WTC11 (cell line): ENCODE measurements around the gene RAPH1. TPM values are rescaled to one million over a fixed set of nuclear protein-coding genes. Genes with fewer than 3 reads are reported as not detected.

Source experiments
- ATAC-seq: fragments of 200-7000 bp; cut with Tn5 transposase; 2 replicates; pipeline ENCODE4 v1.10.0; 2021; ENCODE audit warnings: mild to moderate bottlenecking, moderate library complexity
- CTCF ChIA-PET: fragments of 300-600 bp; sonication (Branson Sonifier 250); formaldehyde crosslinking; loops from one replicate; lab custom pipeline; 2021; ENCODE audit warnings: antibody characterized with exemption; lab: Charles Lee
- POLR2A ChIA-PET: fragments of 350-600 bp; sonication (Branson Sonifier 250); formaldehyde crosslinking; loops from one replicate; lab custom pipeline; 2021; ENCODE audit warnings: antibody characterized with exemption; lab: Charles Lee
- DNase-seq: peaks from one replicate; pipeline ENCODE4 v3.0.0; 2021; ENCODE audit warnings: low spot score
- H3K27ac Mint-ChIP-seq: 2 replicates; pipeline ENCODE4 v1.8.0; 2021; ENCODE audit warnings: mixed read lengths
- H3K27me3 Mint-ChIP-seq: 2 replicates; pipeline ENCODE4 v1.8.0; 2021; ENCODE audit warnings: low read depth, mild to moderate bottlenecking, moderate library complexity, mixed read lengths
- H3K36me3 Mint-ChIP-seq: 2 replicates; pipeline ENCODE4 v1.8.0; 2021; ENCODE audit warnings: mixed read lengths
- H3K4me1 Mint-ChIP-seq: 2 replicates; pipeline ENCODE4 v1.8.0; 2022; ENCODE audit warnings: mixed read lengths
- H3K4me3 Mint-ChIP-seq: 2 replicates; pipeline ENCODE4 v1.8.0; 2021; ENCODE audit warnings: mild to moderate bottlenecking, moderate library complexity, mixed read lengths
- H3K9me3 Mint-ChIP-seq: 2 replicates; pipeline ENCODE4 v1.8.0; 2021; ENCODE audit warnings: mixed read lengths
- ATF3 ChIP-seq: sonication (generic); formaldehyde crosslinking; conservative IDR thresholded peaks from 2 replicates; pipeline ENCODE4 v1.8.1; 2022; ENCODE audit warnings: mild to moderate bottlenecking, missing genetic modification reagents
- CBFB ChIP-seq: sonication (generic); formaldehyde crosslinking; IDR thresholded peaks from 2 replicates; pipeline ENCODE4 v1.8.1; 2022; ENCODE audit warnings: mild to moderate bottlenecking, low read depth, missing genetic modification reagents
- CREB1 ChIP-seq: sonication (generic); formaldehyde crosslinking; IDR thresholded peaks from 2 replicates; pipeline ENCODE4 v1.8.0; 2023; ENCODE audit warnings: mild to moderate bottlenecking, missing genetic modification reagents
- CTCF ChIP-seq: fragments of 200-600 bp; IDR thresholded peaks from 2 replicates; pipeline ENCODE4 v1.8.0; 2022; ENCODE audit warnings: antibody characterized with exemption
- E2F1 ChIP-seq: sonication (generic); formaldehyde crosslinking; IDR thresholded peaks from 2 replicates; pipeline ENCODE4 v1.8.0; 2022; ENCODE audit warnings: mild to moderate bottlenecking, missing genetic modification reagents
- ELF4 ChIP-seq: sonication (generic); formaldehyde crosslinking; IDR thresholded peaks from 2 replicates; pipeline ENCODE4 v1.8.1; 2022; ENCODE audit warnings: low read depth, mild to moderate bottlenecking, moderate library complexity, missing genetic modification reagents
- ETV6 ChIP-seq: sonication (generic); formaldehyde crosslinking; IDR thresholded peaks from 2 replicates; pipeline ENCODE4 v1.8.1; 2022; ENCODE audit warnings: mild to moderate bottlenecking, missing genetic modification reagents
- GABPB1 ChIP-seq: sonication (generic); formaldehyde crosslinking; IDR thresholded peaks from 2 replicates; pipeline ENCODE4 v1.8.1; 2023; ENCODE audit warnings: mild to moderate bottlenecking, missing genetic modification reagents
- GTF2I ChIP-seq: fragments of 250-450 bp; sonication (Bioruptor Pico); conservative IDR thresholded peaks from 2 replicates; pipeline ENCODE4 v1.4.0; 2021; ENCODE audit warnings: mild to moderate bottlenecking
- MLX ChIP-seq: sonication (generic); formaldehyde crosslinking; IDR thresholded peaks from 2 replicates; pipeline ENCODE4 v1.8.1; 2023; ENCODE audit warnings: mild to moderate bottlenecking, missing genetic modification reagents, moderate library complexity
- MXD4 ChIP-seq: fragments of 250-450 bp; sonication (Bioruptor Pico); IDR thresholded peaks from 2 replicates; pipeline ENCODE4 v1.8.0; 2021; ENCODE audit warnings: mild to moderate bottlenecking, moderate library complexity, borderline replicate concordance
- NFE2L1 ChIP-seq: sonication (generic); formaldehyde crosslinking; IDR thresholded peaks from 2 replicates; pipeline ENCODE4 v1.8.1; 2023; ENCODE audit warnings: missing genetic modification reagents
- NFYB ChIP-seq: sonication (generic); formaldehyde crosslinking; conservative IDR thresholded peaks from 2 replicates; pipeline ENCODE4 v1.8.0; 2022; ENCODE audit warnings: low read depth, missing genetic modification reagents
- NR2C2 ChIP-seq: sonication (generic); formaldehyde crosslinking; IDR thresholded peaks from 2 replicates; pipeline ENCODE4 v1.8.0; 2022; ENCODE audit warnings: mild to moderate bottlenecking, missing genetic modification reagents
- NR3C1 ChIP-seq: sonication (generic); formaldehyde crosslinking; conservative IDR thresholded peaks from 2 replicates; pipeline ENCODE4 v1.8.1; 2023; ENCODE audit warnings: low read depth, mild to moderate bottlenecking, missing genetic modification reagents
- SP1 ChIP-seq: sonication (generic); formaldehyde crosslinking; conservative IDR thresholded peaks from 2 replicates; pipeline ENCODE4 v1.8.1; 2022; ENCODE audit warnings: missing genetic modification reagents
- TCF7 ChIP-seq: sonication (generic); formaldehyde crosslinking; IDR thresholded peaks from 2 replicates; pipeline ENCODE4 v1.8.0; 2022; ENCODE audit warnings: mild to moderate bottlenecking, low read depth, missing genetic modification reagents, moderate library complexity
- ZNF416 ChIP-seq: fragments of 250-450 bp; sonication (Bioruptor Pico); IDR thresholded peaks from 2 replicates; pipeline ENCODE4 v1.9.0; 2021; ENCODE audit warnings: mild to moderate bottlenecking, inconsistent platforms
- ZNF423 ChIP-seq: fragments of 250-450 bp; sonication (Bioruptor Pico); IDR thresholded peaks from 2 replicates; pipeline ENCODE4 v2.1.2; 2022; ENCODE audit warnings: mild to moderate bottlenecking, moderate library complexity
- ZSCAN18 ChIP-seq: fragments of 250-450 bp; sonication (Bioruptor Pico); IDR thresholded peaks from 2 replicates; pipeline ENCODE4 v2.1.2; 2022; ENCODE audit warnings: mild to moderate bottlenecking, moderate library complexity
- total RNA-seq: library from RNA; stranded (reverse); gene quantifications from 3 replicates; pipeline ENCODE4 v1.2.3, GENCODE V29; 2021
- TF ChIP-seq, protein P1 (sequence below): sonication (generic); formaldehyde crosslinking; IDR thresholded peaks from 2 replicates; pipeline ENCODE4 v1.8.0; 2022; ENCODE audit warnings: mild to moderate bottlenecking, missing genetic modification reagents
- TF ChIP-seq, protein P2 (sequence below): fragments of 250-450 bp; sonication (Bioruptor Pico); IDR thresholded peaks from 2 replicates; pipeline ENCODE4 v1.9.0; 2021; ENCODE audit warnings: moderate library complexity, mild to moderate bottlenecking, inconsistent platforms, borderline replicate concordance
- TF ChIP-seq, protein P3 (sequence below): sonication (generic); formaldehyde crosslinking; IDR thresholded peaks from 2 replicates; pipeline ENCODE4 v1.8.0; 2022; ENCODE audit warnings: missing genetic modification reagents

The RAPH1 gene
- total RNA-seq, 1 experiment from 2014 or later, result 24.6 TPM

DNA sequence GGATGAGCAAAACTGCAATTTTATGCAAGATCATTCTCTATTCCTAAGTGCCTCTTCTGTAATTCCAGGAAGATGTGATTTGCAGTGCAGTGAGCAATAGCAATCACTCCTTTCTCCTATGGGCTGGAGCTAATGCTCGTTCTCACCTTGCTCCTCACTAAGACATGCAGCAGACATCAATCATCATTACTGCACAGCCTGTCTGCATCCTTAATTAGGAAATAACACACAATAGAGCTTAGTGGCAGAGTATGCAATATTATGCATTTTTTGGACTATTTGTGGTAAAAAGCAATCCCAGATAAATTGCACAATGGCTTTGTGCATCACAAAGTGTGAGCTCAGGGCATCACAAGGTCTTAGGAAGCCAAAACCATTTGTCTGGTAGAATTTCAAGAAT lies 32.6 kb upstream of the RAPH1 start:
- Mint-ChIP-seq H3K4me3 (no peak overlapping the region), H3K27ac (no peak overlapping the region), H3K4me1 (no peaks in the 10 kb centered on the region), H3K36me3 (no peaks in the 10 kb centered on the region), H3K9me3 (no peaks in the 10 kb centered on the region), H3K27me3 (no peaks in the 10 kb centered on the region)
- no peak for DNase-seq
- POLR2A ChIA-PET, result interaction anchor here (0.5 kb wide), 1 partner anchor 34 kb away, joined by 3 read pairs; no protein-coding TSS in a partner anchor
- CTCF ChIA-PET, result no interaction called here
- ATAC-seq, result no peak
- TF ChIP-seq, protein P1, sequence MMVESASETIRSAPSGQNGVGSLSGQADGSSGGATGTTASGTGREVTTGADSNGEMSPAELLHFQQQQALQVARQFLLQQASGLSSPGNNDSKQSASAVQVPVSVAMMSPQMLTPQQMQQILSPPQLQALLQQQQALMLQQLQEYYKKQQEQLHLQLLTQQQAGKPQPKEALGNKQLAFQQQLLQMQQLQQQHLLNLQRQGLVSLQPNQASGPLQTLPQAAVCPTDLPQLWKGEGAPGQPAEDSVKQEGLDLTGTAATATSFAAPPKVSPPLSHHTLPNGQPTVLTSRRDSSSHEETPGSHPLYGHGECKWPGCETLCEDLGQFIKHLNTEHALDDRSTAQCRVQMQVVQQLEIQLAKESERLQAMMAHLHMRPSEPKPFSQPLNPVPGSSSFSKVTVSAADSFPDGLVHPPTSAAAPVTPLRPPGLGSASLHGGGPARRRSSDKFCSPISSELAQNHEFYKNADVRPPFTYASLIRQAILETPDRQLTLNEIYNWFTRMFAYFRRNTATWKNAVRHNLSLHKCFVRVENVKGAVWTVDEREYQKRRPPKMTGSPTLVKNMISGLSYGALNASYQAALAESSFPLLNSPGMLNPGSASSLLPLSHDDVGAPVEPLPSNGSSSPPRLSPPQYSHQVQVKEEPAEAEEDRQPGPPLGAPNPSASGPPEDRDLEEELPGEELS (CRISPR knock-in tag), result no peak
- no peak for TF ChIP-seq CREB1 (CRISPR knock-in tag)
- TF ChIP-seq ELF4 (CRISPR knock-in tag), result no peak
- TF ChIP-seq MLX, result no peak
- no peak for TF ChIP-seq ZNF423 (CRISPR knock-in tag)
- no peak for TF ChIP-seq MXD4 (CRISPR knock-in tag)
- TF ChIP-seq ETV6, result no peak
- TF ChIP-seq NR2C2 (CRISPR knock-in tag), result no peak
- TF ChIP-seq NR3C1 (CRISPR knock-in tag), result no peak
- TF ChIP-seq SP1, result no peak
- TF ChIP-seq NFE2L1, result no peak
- TF ChIP-seq NFYB (CRISPR knock-in tag), result no peak
- no peak for TF ChIP-seq E2F1 (CRISPR knock-in tag)
- no peak for TF ChIP-seq CTCF
- no peak for TF ChIP-seq ZNF416 (CRISPR knock-in tag)

DNA sequence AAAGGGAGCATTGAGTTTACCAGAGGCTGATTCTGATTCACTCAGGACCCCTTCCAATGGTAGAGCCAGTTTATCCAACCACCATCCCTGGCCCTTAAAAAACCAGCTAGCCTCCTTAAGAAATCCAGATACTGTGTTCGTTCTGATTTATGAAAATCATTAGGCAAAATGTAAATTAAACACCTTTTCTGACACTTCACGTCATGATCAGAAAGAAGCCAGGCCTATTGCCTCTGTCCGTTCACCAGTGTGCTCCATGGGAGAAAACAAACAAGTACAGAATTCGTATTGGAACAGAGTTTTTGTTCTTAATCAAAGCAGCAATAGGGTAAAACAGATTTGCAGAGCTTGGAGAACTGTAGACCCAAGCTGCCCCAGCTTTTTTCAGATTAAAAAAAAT lies 31.1 kb upstream of the RAPH1 start:
- Mint-ChIP-seq H3K27ac (no peak overlapping the region), H3K36me3 (no peaks in the 10 kb centered on the region)
- CTCF ChIA-PET, result no interaction called here
- TF ChIP-seq ELF4 (CRISPR knock-in tag) (no peak), CBFB (CRISPR knock-in tag) (no peak), MLX (no peak), GTF2I (no peak), GABPB1 (CRISPR knock-in tag) (no peak), ATF3 (no peak), TCF7 (no peak), NFYB (CRISPR knock-in tag) (no peak), ZNF423 (CRISPR knock-in tag) (no peak), ZSCAN18 (CRISPR knock-in tag) (no peak)
- TF ChIP-seq, protein P2, sequence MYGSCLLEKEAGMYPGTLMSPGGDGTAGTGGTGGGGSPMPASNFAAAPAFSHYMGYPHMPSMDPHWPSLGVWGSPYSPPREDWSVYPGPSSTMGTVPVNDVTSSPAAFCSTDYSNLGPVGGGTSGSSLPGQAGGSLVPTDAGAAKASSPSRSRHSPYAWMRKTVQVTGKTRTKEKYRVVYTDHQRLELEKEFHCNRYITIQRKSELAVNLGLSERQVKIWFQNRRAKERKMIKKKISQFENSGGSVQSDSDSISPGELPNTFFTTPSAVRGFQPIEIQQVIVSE, result no peak
- TF ChIP-seq, protein P3, sequence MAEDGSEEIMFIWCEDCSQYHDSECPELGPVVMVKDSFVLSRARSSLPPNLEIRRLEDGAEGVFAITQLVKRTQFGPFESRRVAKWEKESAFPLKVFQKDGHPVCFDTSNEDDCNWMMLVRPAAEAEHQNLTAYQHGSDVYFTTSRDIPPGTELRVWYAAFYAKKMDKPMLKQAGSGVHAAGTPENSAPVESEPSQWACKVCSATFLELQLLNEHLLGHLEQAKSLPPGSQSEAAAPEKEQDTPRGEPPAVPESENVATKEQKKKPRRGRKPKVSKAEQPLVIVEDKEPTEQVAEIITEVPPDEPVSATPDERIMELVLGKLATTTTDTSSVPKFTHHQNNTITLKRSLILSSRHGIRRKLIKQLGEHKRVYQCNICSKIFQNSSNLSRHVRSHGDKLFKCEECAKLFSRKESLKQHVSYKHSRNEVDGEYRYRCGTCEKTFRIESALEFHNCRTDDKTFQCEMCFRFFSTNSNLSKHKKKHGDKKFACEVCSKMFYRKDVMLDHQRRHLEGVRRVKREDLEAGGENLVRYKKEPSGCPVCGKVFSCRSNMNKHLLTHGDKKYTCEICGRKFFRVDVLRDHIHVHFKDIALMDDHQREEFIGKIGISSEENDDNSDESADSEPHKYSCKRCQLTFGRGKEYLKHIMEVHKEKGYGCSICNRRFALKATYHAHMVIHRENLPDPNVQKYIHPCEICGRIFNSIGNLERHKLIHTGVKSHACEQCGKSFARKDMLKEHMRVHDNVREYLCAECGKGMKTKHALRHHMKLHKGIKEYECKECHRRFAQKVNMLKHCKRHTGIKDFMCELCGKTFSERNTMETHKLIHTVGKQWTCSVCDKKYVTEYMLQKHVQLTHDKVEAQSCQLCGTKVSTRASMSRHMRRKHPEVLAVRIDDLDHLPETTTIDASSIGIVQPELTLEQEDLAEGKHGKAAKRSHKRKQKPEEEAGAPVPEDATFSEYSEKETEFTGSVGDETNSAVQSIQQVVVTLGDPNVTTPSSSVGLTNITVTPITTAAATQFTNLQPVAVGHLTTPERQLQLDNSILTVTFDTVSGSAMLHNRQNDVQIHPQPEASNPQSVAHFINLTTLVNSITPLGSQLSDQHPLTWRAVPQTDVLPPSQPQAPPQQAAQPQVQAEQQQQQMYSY (CRISPR knock-in tag), result no peak

More for the DNA sequence above, 31.1 kb upstream of the RAPH1 start:
- no peak for ATAC-seq
- Mint-ChIP-seq H3K4me3 (no peak overlapping the region), H3K27me3 (no peaks in the 10 kb centered on the region), H3K4me1 (no peaks in the 10 kb centered on the region), H3K9me3 (no peaks in the 10 kb centered on the region)
- DNase-seq, result no peak
- POLR2A ChIA-PET, result interaction anchor here (0.7 kb wide), 1 partner anchor 29 kb away, joined by 4 read pairs; no protein-coding TSS in a partner anchor
